ENCODE measurements around the gene TRIM58. TPM values are rescaled to one million over a fixed set of nuclear protein-coding genes. Genes with fewer than 3 reads are reported as not detected.

Gene TRIM58
- polyA plus RNA-seq, 1 donor (not counting 4 experiments of a cell fraction or from before 2014, with no cell fraction given), result 0.14 TPM

DNA sequence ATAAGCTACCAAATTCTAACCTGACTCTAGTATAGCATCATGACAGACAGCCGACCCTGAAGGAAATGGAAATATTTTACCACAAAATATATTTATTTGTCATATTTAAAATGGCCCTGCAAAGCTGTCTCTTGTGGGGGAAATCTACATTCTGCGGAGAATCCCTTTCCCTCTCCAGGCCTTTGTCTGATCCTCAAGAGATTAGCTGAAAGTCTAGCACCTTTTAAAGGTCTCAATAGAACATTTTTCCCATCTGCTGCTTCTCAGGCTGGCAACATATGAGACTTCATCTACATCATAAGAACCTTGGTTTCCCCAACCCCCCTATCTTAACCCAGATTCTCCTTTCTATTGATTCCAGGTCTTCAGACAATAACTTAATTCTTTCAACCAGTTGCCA is 13.6 kb upstream of the TRIM58 start:
- H3K4me2 ChIP-seq (ENCODE audit: control insufficient read depth, extremely low read depth, insufficient read depth, low read depth, low read length), result no peak overlapping the region
- H3K4me1 ChIP-seq (ENCODE audit: control insufficient read depth, extremely low read depth, insufficient read depth, low read length), result no peaks in the 10 kb centered on the region
- TF ChIP-seq, protein P1, sequence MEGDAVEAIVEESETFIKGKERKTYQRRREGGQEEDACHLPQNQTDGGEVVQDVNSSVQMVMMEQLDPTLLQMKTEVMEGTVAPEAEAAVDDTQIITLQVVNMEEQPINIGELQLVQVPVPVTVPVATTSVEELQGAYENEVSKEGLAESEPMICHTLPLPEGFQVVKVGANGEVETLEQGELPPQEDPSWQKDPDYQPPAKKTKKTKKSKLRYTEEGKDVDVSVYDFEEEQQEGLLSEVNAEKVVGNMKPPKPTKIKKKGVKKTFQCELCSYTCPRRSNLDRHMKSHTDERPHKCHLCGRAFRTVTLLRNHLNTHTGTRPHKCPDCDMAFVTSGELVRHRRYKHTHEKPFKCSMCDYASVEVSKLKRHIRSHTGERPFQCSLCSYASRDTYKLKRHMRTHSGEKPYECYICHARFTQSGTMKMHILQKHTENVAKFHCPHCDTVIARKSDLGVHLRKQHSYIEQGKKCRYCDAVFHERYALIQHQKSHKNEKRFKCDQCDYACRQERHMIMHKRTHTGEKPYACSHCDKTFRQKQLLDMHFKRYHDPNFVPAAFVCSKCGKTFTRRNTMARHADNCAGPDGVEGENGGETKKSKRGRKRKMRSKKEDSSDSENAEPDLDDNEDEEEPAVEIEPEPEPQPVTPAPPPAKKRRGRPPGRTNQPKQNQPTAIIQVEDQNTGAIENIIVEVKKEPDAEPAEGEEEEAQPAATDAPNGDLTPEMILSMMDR (optimal IDR thresholded peaks at IDR 0.05 in 1 of 3, IDR thresholded peaks at IDR 0.05 in 1 of 3, conservative IDR thresholded peaks at IDR 0.05 in 1 of 3; ENCODE audit: extremely low read depth in 1 of 3, insufficient read depth in 2 of 3, low read length in 3 of 3), result no peak
- TF ChIP-seq EZH2 (IDR thresholded peaks at IDR 0.05; ENCODE audit: low read length), result no peak
- H3K27me3 ChIP-seq (ENCODE audit: control insufficient read depth, extremely low read depth, insufficient read depth, low read length), result no peaks in the 10 kb centered on the region
- no peak for DNase-seq (ENCODE audit: low read depth, low spot score)
- no peak overlapping the region for H3K4me3 ChIP-seq (ENCODE audit: control insufficient read depth in 2 of 3, extremely low read depth in 1 of 3, insufficient read depth in 2 of 3, low read depth in 1 of 3, low read length in 3 of 3)
- dilution Hi-C loops (cut with MboI; ENCODE audit: extremely low pct_ligation_motif_present, low sequenced_read_pairs), result no loop called here
- H3K27ac ChIP-seq (ENCODE audit: control insufficient read depth, insufficient read depth, low read length), result no peak overlapping the region
- no peak for FAIRE-seq
- no peaks in the 10 kb centered on the region for H3K9me1 ChIP-seq (ENCODE audit: control insufficient read depth, extremely low read depth, insufficient read depth, low read length)
- no peak overlapping the region for H3K9ac ChIP-seq (ENCODE audit: control insufficient read depth, extremely low read depth, insufficient read depth, low read length)
- H3K79me2 ChIP-seq (ENCODE audit: control insufficient read depth, insufficient read depth, low read length), result no peaks in the 10 kb centered on the region
- no peaks in the 10 kb centered on the region for H3K36me3 ChIP-seq (ENCODE audit: control insufficient read depth in 2 of 2, extremely low read depth in 1 of 2, insufficient read depth in 2 of 2, low read length in 2 of 2)
- H4K20me1 ChIP-seq (ENCODE audit: control insufficient read depth, extremely low read depth, insufficient read depth, low read length), result no peaks in the 10 kb centered on the region
- peaks cover 3% of the 10 kb centered on the region for H3K9me3 ChIP-seq (ENCODE audit: control insufficient read depth, low read depth, low read length)
- no peak overlapping the region for H2AFZ ChIP-seq (ENCODE audit: control insufficient read depth, low read length)

DNA sequence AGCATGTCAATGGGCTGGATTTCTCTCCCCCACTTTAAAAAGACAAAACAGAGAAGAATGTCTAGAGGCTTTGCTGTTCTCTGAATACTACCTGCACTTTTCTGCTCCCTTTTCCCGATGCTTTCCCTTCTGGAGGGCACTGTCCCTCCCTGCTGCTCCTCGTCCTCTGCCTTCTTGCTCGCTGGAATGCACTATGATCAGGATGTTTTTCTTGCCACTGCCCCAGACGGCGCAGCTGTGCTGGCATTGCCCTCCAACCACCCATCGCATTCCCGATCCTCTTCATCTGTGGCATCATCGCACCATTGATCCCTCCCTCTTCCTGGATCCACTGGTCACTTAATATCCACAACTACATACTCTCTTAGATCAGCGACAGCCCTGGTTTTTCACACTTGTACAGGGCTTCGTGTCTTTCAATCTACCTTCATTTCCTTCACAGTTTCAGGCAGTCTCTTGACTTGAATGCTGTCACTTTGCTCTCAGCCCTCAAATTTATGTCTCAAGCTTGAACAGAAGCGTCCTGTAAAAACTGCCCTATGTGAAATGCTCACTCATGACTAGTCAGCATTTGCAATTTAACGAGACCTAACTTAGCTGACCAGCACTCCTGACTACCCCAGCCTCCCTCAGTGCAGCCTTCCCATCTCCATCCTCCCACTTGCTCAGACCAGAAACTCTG is 11.8 kb upstream of the TRIM58 start:
- no peak for TF ChIP-seq EZH2 (IDR thresholded peaks at IDR 0.05; ENCODE audit: low read length)
- TF ChIP-seq, protein P1 (optimal IDR thresholded peaks at IDR 0.05 in 1 of 3, IDR thresholded peaks at IDR 0.05 in 1 of 3, conservative IDR thresholded peaks at IDR 0.05 in 1 of 3; ENCODE audit: extremely low read depth in 1 of 3, insufficient read depth in 2 of 3, low read length in 3 of 3), result no peak

More for the DNA sequence above, 11.8 kb upstream of the TRIM58 start:
- Histone ChIP-seq H3K27me3 (ENCODE audit: control insufficient read depth, extremely low read depth, insufficient read depth, low read length) (no peaks in the 10 kb centered on the region), H3K4me2 (ENCODE audit: control insufficient read depth, extremely low read depth, insufficient read depth, low read depth, low read length) (no peak overlapping the region), H3K79me2 (ENCODE audit: control insufficient read depth, insufficient read depth, low read length) (no peaks in the 10 kb centered on the region), H3K9me3 (ENCODE audit: control insufficient read depth, low read depth, low read length) (peaks cover 3% of the 10 kb centered on the region), H3K4me3 (ENCODE audit: control insufficient read depth in 2 of 3, extremely low read depth in 1 of 3, insufficient read depth in 2 of 3, low read depth in 1 of 3, low read length in 3 of 3) (no peak overlapping the region), H3K27ac (ENCODE audit: control insufficient read depth, insufficient read depth, low read length) (no peak overlapping the region), H4K20me1 (ENCODE audit: control insufficient read depth, extremely low read depth, insufficient read depth, low read length) (no peaks in the 10 kb centered on the region), H3K9me1 (ENCODE audit: control insufficient read depth, extremely low read depth, insufficient read depth, low read length) (no peaks in the 10 kb centered on the region), H3K36me3 (ENCODE audit: control insufficient read depth in 2 of 2, extremely low read depth in 1 of 2, insufficient read depth in 2 of 2, low read length in 2 of 2) (no peaks in the 10 kb centered on the region), H3K9ac (ENCODE audit: control insufficient read depth, extremely low read depth, insufficient read depth, low read length) (no peak overlapping the region), H2AFZ (ENCODE audit: control insufficient read depth, low read length) (no peak overlapping the region), H3K4me1 (ENCODE audit: control insufficient read depth, extremely low read depth, insufficient read depth, low read length) (no peaks in the 10 kb centered on the region)
- dilution Hi-C loops (cut with MboI; ENCODE audit: extremely low pct_ligation_motif_present, low sequenced_read_pairs), result no loop called here
- FAIRE-seq (no peak), DNase-seq (ENCODE audit: low read depth, low spot score) (no peak)
